IMR-90 (cell line): ENCODE measurements around the gene UXS1. TPM values are rescaled to one million over a fixed set of nuclear protein-coding genes. Genes with fewer than 3 reads are reported as not detected.

ENCODE experiments used
- ATAC-seq: fragments of 200-7000 bp; cut with Tn5 transposase; 2 replicates; pipeline ENCODE4 v1.9.1; 2020; ENCODE audit warnings: low read depth, mild to moderate bottlenecking, moderate library complexity
- BruUV-seq: library from RNA; stranded (reverse); fragments of 400-500 nt; replicated peaks from 2 replicates; lab custom pipeline; 2021; lab: Mats Ljungman, UMichigan
- CTCF ChIA-PET: fragments of 300-600 bp; formaldehyde crosslinking; extraction: SDS; loops from one replicate; lab custom pipeline; 2021; ENCODE audit warnings: antibody characterized with exemption; lab: Yijun Ruan, JAX
- POLR2A ChIA-PET: fragments of 300-600 bp; sonication (Branson Sonifier 250); formaldehyde crosslinking; loops from one replicate; lab custom pipeline; 2022; ENCODE audit warnings: antibody characterized with exemption; ENCODE audit not compliant: unreplicated experiment; lab: Charles Lee
- DNase-seq: peaks from one replicate; pipeline ENCODE4 v3.0.0; 2013
- H2AFZ ChIP-seq: replicated peaks from 2 replicates; pipeline ENCODE3; 2013; ENCODE audit warnings: low read length, mild to moderate bottlenecking; ENCODE audit not compliant: poor library complexity
- H2AK5ac ChIP-seq: 2 replicates; pipeline ENCODE4 v1.6.1; 2013; ENCODE audit warnings: low read depth, low read length, inconsistent platforms
- H2AK9ac ChIP-seq: replicated peaks from 2 replicates; pipeline ENCODE3; 2013; ENCODE audit warnings: mild to moderate bottlenecking, low read depth, low read length, moderate library complexity; ENCODE audit not compliant: poor library complexity
- H2BK120ac ChIP-seq: 2 replicates; pipeline ENCODE4 v1.6.1; 2013; ENCODE audit warnings: low read depth, low read length, inconsistent platforms
- H2BK15ac ChIP-seq: 3 replicates; pipeline ENCODE4 v1.6.1; 2013; ENCODE audit warnings: low read depth, low read length, inconsistent platforms
- H2BK20ac ChIP-seq: 2 replicates; pipeline ENCODE4 v1.6.1; 2013; ENCODE audit warnings: low read depth, mild to moderate bottlenecking, inconsistent platforms, low read length, moderate library complexity
- H2BK5ac ChIP-seq: 2 replicates; pipeline ENCODE4 v1.6.1; 2013; ENCODE audit warnings: mild to moderate bottlenecking, low read depth, low read length, inconsistent platforms; ENCODE audit not compliant: poor library complexity, severe bottlenecking
- H3K14ac ChIP-seq: replicated peaks from 2 replicates; pipeline ENCODE4 v1.6.1; 2013; ENCODE audit warnings: low read depth, low read length, inconsistent platforms
- H3K18ac ChIP-seq: 2 replicates; pipeline ENCODE4 v1.6.1; 2013; ENCODE audit warnings: low read depth, low read length, control low read depth
- H3K23ac ChIP-seq: 2 replicates; pipeline ENCODE4 v1.6.1; 2013; ENCODE audit warnings: low read depth, low read length, inconsistent platforms
- H3K27ac ChIP-seq: 2 replicates; pipeline ENCODE4 v1.5.1; 2013; ENCODE audit warnings: mild to moderate bottlenecking, control low read depth, low read length; ENCODE audit not compliant: insufficient read depth
- H3K27me3 ChIP-seq: 2 replicates; pipeline ENCODE4 v1.6.1; 2013; ENCODE audit warnings: low read length; ENCODE audit not compliant: control insufficient read depth, insufficient read depth
- H3K36me3 ChIP-seq: 2 replicates; pipeline ENCODE4 v1.6.1; 2013; ENCODE audit warnings: low read length, mixed read lengths; ENCODE audit not compliant: control insufficient read depth, insufficient read depth
- H3K4ac ChIP-seq: 2 replicates; pipeline ENCODE4 v1.6.1; 2013; ENCODE audit warnings: low read depth, low read length, inconsistent platforms
- H3K4me1 ChIP-seq: 2 replicates; pipeline ENCODE4 v1.6.1; 2013; ENCODE audit warnings: low read length, mixed read lengths; ENCODE audit not compliant: control insufficient read depth, insufficient read depth
- H3K4me2 ChIP-seq: 2 replicates; pipeline ENCODE4 v1.6.1; 2013; ENCODE audit warnings: low read depth, mild to moderate bottlenecking, control low read depth, low read length, moderate library complexity
- H3K4me3 ChIP-seq: 2 replicates; pipeline ENCODE4 v1.5.1; 2013; ENCODE audit warnings: low read depth, mild to moderate bottlenecking, control low read depth, low read length, moderate library complexity; ENCODE audit not compliant: insufficient read depth
- H3K56ac ChIP-seq: 2 replicates; pipeline ENCODE4 v1.6.1; 2013; ENCODE audit warnings: low read length, inconsistent platforms; ENCODE audit not compliant: insufficient read depth; ENCODE audit errors: extremely low read depth
- H3K79me1 ChIP-seq, 2 experiments: 2 replicates each; pipeline ENCODE4 v1.6.1; 2013; ENCODE audit warnings: low read length in 2 of 2, inconsistent platforms in 1 of 2, low read depth in 1 of 2
- H3K9ac ChIP-seq: 2 replicates; pipeline ENCODE4 v1.6.1; 2013; ENCODE audit warnings: low read depth, low read length, control low read depth
- H3K9me1 ChIP-seq: 2 replicates; pipeline ENCODE4 v1.6.1; 2013; ENCODE audit warnings: low read length, inconsistent platforms; ENCODE audit not compliant: insufficient read depth
- H3K9me3 ChIP-seq: 2 replicates; pipeline ENCODE4 v1.6.1; 2013; ENCODE audit warnings: low read length; ENCODE audit not compliant: control insufficient read depth, insufficient read depth
- H4K20me1 ChIP-seq: 2 replicates; pipeline ENCODE4 v1.6.1; 2013; ENCODE audit warnings: low read length, inconsistent platforms; ENCODE audit not compliant: insufficient read depth
- H4K5ac ChIP-seq: 2 replicates; pipeline ENCODE4 v1.6.1; 2013; ENCODE audit warnings: mild to moderate bottlenecking, low read depth, low read length, control low read depth
- H4K8ac ChIP-seq, 2 experiments: 2 replicates each; pipeline ENCODE4 v1.6.1; 2013; ENCODE audit warnings: low read depth in 2 of 2, low read length in 2 of 2, control low read depth in 1 of 2, inconsistent platforms in 1 of 2
- H4K91ac ChIP-seq: 2 replicates; pipeline ENCODE4 v1.6.1; 2013; ENCODE audit warnings: low read depth, low read length, inconsistent platforms; ENCODE audit not compliant: insufficient read depth
- MAFK ChIP-seq: IDR thresholded peaks from 2 replicates; pipeline ENCODE4 v1.6.1; 2012; ENCODE audit warnings: low read depth, low read length, improper control_type of control experiment
- MXI1 ChIP-seq: IDR thresholded peaks from 2 replicates; pipeline ENCODE4 v1.6.1; 2012; ENCODE audit warnings: low read depth, mild to moderate bottlenecking, low read length, moderate library complexity, borderline replicate concordance
- WGBS, 2 experiments: methylation state at CpG; one replicate each; pipeline versions ENCODE4 v1.1.5 to v1.1.7; 2013; ENCODE audit warnings: missing lambda C conversion rate in 2 of 2; ENCODE audit not compliant: insufficient read length in 1 of 2; ENCODE audit errors: extremely low coverage in 2 of 2; 5-methylcytosine and 5-hydroxymethylcytosine counted together
- dilution Hi-C: fragments of 300-500 bp; cut with HindIII; formaldehyde crosslinking; loops from one replicate; pipeline ENCODE4 v1.14.3; 2018; ENCODE audit warnings: low sequenced_read_pairs; ENCODE audit not compliant: unreplicated experiment
- in situ Hi-C: fragments of 300-500 bp; cut with MboI; formaldehyde crosslinking; loops from 3 replicates; pipeline ENCODE4 v1.14.3; 2019; ENCODE audit warnings: low sequenced_read_pairs, inconsistent platforms, mixed read lengths
- intact Hi-C: fragments of 100-400 bp; cut with micrococcal nuclease; formaldehyde crosslinking; loops from 2 replicates; pipeline ENCODE4 v1.10.0; 2022
- polyA plus RNA-seq, 3 experiments: library from polyadenylated mRNA; depleted of rRNA; stranded (reverse); fragments of >200 nt; gene quantifications; 2 replicates each; pipeline ENCODE4 v1.2.3, GENCODE V29; 2012; ENCODE audit warnings: low replicate concordance in 1 of 3
- total RNA-seq: library from RNA; depleted of rRNA; stranded (reverse); fragments of >200 nt; gene quantifications from 2 replicates; pipeline ENCODE4 v1.2.3, GENCODE V29; 2012

The UXS1 gene
- total and polyA plus RNA-seq, 2 of the 4 experiments (the other 2 are of a cell fraction), result 33.7 to 54.3 TPM

DNA sequence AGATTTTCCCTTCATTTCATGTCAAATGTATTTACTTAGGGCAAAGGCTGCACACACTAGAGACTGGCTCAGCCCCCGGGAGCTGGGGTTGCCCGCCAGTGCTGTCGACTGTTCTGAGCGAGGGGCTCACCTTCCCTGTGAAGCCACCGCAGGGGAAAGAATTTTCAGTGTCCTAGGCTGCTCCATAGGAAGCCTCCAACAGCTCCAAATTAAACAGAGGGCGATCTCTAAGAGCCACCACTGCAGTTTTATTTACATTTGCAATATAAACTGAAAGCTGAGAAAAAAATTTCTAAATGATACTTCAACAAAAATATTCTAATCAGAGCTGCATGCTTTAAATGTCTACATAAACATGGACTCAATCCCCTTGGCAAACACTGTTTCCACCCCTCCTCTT, 54.0 kb downstream of the UXS1 start:
- Histone ChIP-seq H3K9me1 (peaks cover 7% of the 10 kb centered on the region; the same call in 1 of the 2 replicates), H3K4me2 (peak overlapping the region; percentile 83), H3K9me3 (no peaks in the 10 kb centered on the region), H3K14ac (no peak overlapping the region), H3K4ac (no peak overlapping the region), H4K8ac (peak overlapping the region in 1 of 2 experiments; percentile 13; a peak in 1 of 4 replicates), H3K18ac (peak overlapping the region; percentile 80), H3K4me1 (peaks cover 22% of the 10 kb centered on the region), H3K79me1 (peaks cover 5 to 27% of the 10 kb centered on the region in 2 experiments; a peak in 3 of 4 replicates), H2BK15ac (no peak overlapping the region), H3K27ac (peak overlapping the region; percentile 80; the same call in 1 of the 2 replicates), H3K56ac (no peak overlapping the region), H2BK20ac (no peak overlapping the region), H2BK120ac (no peak overlapping the region), H2AK9ac (no peak overlapping the region), H3K9ac (peak overlapping the region; percentile 51; the same call in 1 of the 2 replicates), H3K36me3 (peaks cover 4% of the 10 kb centered on the region), H4K5ac (peak overlapping the region; percentile 34; the same call in 1 of the 2 replicates), H3K27me3 (no peaks in the 10 kb centered on the region), H4K20me1 (no peaks in the 10 kb centered on the region), H2AFZ (no peak overlapping the region), H2AK5ac (no peak overlapping the region), H2BK5ac (no peak overlapping the region), H4K91ac (no peak overlapping the region), H3K23ac (no peak overlapping the region), H3K4me3 (no peak overlapping the region)
- intact Hi-C loops (loop anchor here (5.0 kb wide), 1 partner anchor 52 kb away; the partner anchor contains the start of gene UXS1), dilution Hi-C loops (no loop called here), in situ Hi-C loops (no loop called here)
- POLR2A ChIA-PET, result no interaction called here
- ATAC-seq, result peak; percentile 71
- no TSS peak for BruUV-seq
- WGBS, 2 experiments, result 40% methylated on average over 2 of the region's 6 CpGs; no CpG with 5 or more reads in 1 of the 2 experiments
- no peak for TF ChIP-seq MAFK
- TF ChIP-seq MXI1, result no peak
- DNase-seq, result no peak
- CTCF ChIA-PET, result no interaction called here
